ENCODE data around the gene CUBN. TPM values are rescaled to one million over a fixed set of nuclear protein-coding genes. Genes with fewer than 3 reads are reported as not detected.

The CUBN gene
- total RNA-seq, 2 experiments from 2014 or later, result 0.25 to 0.43 TPM

DNA sequence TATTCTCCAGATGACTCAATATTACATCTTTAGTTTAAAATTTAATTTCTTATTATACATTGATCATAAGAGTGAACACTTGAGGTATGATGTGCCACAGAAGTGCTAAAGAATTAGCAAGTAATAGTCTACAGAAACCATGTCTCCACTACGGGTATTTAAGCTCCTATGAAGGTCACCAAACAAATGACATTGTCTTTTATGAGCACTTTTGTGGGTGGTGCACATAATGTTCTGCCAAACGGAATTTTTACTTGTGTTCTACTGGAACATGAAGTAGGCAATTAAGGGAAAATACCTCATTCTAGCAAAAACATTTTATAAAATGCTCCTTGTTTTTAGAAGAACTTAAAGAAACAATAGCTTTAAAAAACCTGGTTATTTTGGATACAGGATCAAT lies 27.4 kb upstream of the CUBN start:
- ATAC-seq (no peak), DNase-seq (no peak)
- intact Hi-C loops (cut with DNase I, micrococcal nuclease), result no loop called here
- no peaks in the 10 kb centered on the region for H3K27me3 Mint-ChIP-seq
- no peak overlapping the region for H3K27ac Mint-ChIP-seq
- peaks cover 7% of the 10 kb centered on the region for H3K36me3 Mint-ChIP-seq (ENCODE audit: low read depth)
- no peaks in the 10 kb centered on the region for H3K9me3 Mint-ChIP-seq (ENCODE audit: low read depth)
- peaks cover 2% of the 10 kb centered on the region for H3K4me1 Mint-ChIP-seq
- CTCF ChIA-PET, result interaction anchor here (0.5 kb wide), 1 partner anchor 42 kb away, joined by 4 read pairs; no protein-coding TSS in a partner anchor
- POLR2A ChIA-PET, result no interaction called here
- H3K4me3 Mint-ChIP-seq, result no peak overlapping the region

DNA sequence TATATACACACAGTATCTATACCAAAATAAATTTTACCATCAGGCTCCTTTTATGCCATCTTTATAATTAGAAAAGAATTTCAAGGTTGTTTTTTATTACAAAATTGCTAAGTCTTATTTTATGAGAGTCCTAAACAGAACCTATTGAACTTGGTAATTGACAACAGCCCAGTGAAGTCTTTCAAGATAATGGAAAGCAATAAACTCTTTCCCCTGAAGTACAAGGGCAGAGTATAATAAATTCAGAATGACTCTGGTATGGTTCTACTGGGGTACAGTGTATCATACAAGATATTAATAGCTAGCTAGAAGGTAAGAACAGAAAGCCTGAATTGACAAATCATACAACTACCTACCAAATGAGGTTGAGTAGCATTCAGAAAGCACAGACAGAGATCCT lies 26.2 kb upstream of the CUBN start:
- ATAC-seq (no peak), DNase-seq (no peak)
- peaks cover 5% of the 10 kb centered on the region for H3K36me3 Mint-ChIP-seq (ENCODE audit: low read depth)
- ChIA-PET POLR2A (no interaction called here), CTCF (no interaction called here)
- H3K4me3 Mint-ChIP-seq, result no peak overlapping the region
- H3K27me3 Mint-ChIP-seq, result no peaks in the 10 kb centered on the region
- intact Hi-C loops (cut with DNase I, micrococcal nuclease), result no loop called here
- no peak overlapping the region for H3K27ac Mint-ChIP-seq
- no peaks in the 10 kb centered on the region for H3K9me3 Mint-ChIP-seq (ENCODE audit: low read depth)
- H3K4me1 Mint-ChIP-seq, result peaks cover 1% of the 10 kb centered on the region

DNA sequence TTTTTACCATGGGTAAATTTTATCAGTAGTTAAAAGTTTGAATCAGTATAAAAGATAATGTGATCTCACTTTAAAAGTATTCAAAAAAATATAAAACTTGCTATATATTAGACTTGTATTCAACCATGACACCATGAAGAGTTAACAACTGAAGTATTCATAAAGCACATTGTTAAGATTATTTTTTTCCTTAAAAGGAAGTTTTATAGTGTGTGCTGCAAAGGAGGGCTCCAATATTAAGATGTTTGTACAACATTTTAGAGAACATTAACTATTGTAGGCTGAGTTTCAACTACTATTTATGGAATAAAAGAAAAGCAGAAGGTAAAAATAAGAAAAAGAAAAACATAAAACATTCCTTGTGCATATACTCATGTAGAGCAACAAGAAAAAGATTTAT lies 24.5 kb upstream of the CUBN start:
- Mint-ChIP-seq H3K27ac (no peak overlapping the region), H3K36me3 (ENCODE audit: low read depth) (peaks cover 5% of the 10 kb centered on the region), H3K27me3 (no peaks in the 10 kb centered on the region), H3K4me1 (no peaks in the 10 kb centered on the region), H3K9me3 (ENCODE audit: low read depth) (no peaks in the 10 kb centered on the region), H3K4me3 (no peak overlapping the region)
- intact Hi-C loops (cut with DNase I, micrococcal nuclease), result no loop called here
- ATAC-seq, result no peak
- DNase-seq, result no peak
- POLR2A ChIA-PET, result no interaction called here
- CTCF ChIA-PET, result no interaction called here

DNA sequence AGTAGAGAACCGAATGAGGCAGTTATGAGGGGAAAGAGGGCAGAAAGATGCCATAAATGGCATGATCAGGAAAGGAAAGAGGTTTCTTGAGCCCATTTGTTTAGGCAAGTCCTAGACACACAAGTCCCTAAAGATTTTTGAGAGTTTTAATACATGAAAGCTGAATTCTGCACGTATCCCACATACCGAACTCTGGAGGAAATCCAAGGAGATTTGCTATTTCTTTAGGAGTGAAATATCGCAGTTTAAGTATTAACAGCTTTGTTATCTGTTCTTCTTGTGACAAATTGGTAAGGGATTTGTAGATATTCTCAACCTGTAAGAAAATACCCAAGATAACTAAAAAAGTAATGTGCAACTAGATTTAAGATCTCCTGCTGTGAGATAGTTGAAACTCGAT lies 23.7 kb upstream of the CUBN start:
- H3K4me3 Mint-ChIP-seq, result no peak overlapping the region
- H3K27me3 Mint-ChIP-seq, result no peaks in the 10 kb centered on the region
- intact Hi-C loops (cut with DNase I, micrococcal nuclease), result no loop called here
- no peak for DNase-seq
- no peak overlapping the region for H3K27ac Mint-ChIP-seq
- ChIA-PET POLR2A (no interaction called here), CTCF (interaction anchor here (0.7 to 0.9 kb wide), 2 partner anchors 21 to 476 kb away, joined by 3 to 4 read pairs; no protein-coding TSS in a partner anchor)
- peaks cover 5% of the 10 kb centered on the region for H3K36me3 Mint-ChIP-seq (ENCODE audit: low read depth)
- H3K4me1 Mint-ChIP-seq, result no peaks in the 10 kb centered on the region
- no peaks in the 10 kb centered on the region for H3K9me3 Mint-ChIP-seq (ENCODE audit: low read depth)
- ATAC-seq, result no peak

DNA sequence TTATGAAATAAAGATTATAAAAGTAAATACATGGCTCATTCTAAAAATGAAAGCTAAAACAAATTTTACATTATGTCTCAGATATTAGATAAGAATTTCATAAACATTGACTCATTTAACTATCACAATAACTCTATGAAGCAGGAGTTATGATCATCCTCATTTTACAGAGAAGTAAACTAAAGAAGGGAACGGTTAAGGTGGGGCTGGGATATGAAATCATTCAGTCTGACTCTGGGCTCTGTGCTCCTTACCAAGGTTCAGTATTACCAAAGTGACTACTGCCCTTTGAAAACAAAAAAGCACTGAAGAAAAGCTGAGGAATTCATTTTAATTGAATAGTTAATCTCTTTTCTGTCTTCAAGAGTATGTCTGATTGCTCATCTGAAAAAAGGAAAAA lies 22.1 kb upstream of the CUBN start:
- Mint-ChIP-seq H3K4me3 (no peak overlapping the region), H3K27me3 (no peaks in the 10 kb centered on the region), H3K9me3 (ENCODE audit: low read depth) (no peaks in the 10 kb centered on the region), H3K36me3 (ENCODE audit: low read depth) (peaks cover 5% of the 10 kb centered on the region), H3K4me1 (no peaks in the 10 kb centered on the region), H3K27ac (no peak overlapping the region)
- ATAC-seq (no peak), DNase-seq (no peak)
- intact Hi-C loops (cut with DNase I, micrococcal nuclease), result no loop called here
- ChIA-PET POLR2A (no interaction called here), CTCF (interaction anchor here (0.9 to 1.5 kb wide), 2 partner anchors 14 to 15 kb away, joined by 3 to 4 read pairs; no protein-coding TSS in a partner anchor)

DNA sequence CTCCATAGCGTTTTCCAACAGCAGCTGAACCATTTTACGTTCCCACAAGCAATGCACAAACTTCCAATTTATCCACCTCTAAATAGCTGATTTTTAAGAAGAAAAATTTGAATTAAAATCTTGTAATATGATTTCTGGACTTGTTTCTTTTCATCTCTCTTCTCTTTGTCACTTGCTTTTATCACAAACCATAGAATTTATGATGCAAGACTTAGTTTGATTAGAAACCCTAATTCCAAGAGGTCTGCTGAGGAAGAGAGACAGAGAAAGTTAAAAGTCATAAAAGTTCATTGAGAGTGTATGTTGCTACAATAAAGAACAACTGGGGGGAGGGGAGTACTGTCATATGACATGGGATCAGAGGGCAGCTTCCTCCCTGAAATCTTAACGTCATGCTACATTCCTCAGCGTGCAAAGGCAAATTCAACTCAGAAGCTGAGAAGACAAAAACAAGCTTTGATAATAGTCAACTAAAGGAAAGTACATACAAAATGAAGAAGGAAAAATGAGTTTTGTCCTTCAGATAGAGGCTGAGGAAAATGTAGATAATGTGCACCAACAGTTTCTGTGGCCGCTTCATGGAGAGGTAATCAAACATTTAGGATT lies 18.4 kb upstream of the CUBN start:
- H3K9me3 Mint-ChIP-seq (ENCODE audit: low read depth), result no peaks in the 10 kb centered on the region
- DNase-seq (no peak), ATAC-seq (no peak)
- peaks cover 23% of the 10 kb centered on the region for H3K4me1 Mint-ChIP-seq
- H3K27ac Mint-ChIP-seq, result no peak overlapping the region
- H3K27me3 Mint-ChIP-seq, result no peaks in the 10 kb centered on the region
- no peak overlapping the region for H3K4me3 Mint-ChIP-seq
- POLR2A ChIA-PET, result interaction anchor here (0.6 kb wide), 1 partner anchor 76 kb away, joined by 4 read pairs; no protein-coding TSS in a partner anchor
- intact Hi-C loops (cut with DNase I, micrococcal nuclease), result no loop called here
- H3K36me3 Mint-ChIP-seq (ENCODE audit: low read depth), result peaks cover 3% of the 10 kb centered on the region
- CTCF ChIA-PET, result no interaction called here

DNA sequence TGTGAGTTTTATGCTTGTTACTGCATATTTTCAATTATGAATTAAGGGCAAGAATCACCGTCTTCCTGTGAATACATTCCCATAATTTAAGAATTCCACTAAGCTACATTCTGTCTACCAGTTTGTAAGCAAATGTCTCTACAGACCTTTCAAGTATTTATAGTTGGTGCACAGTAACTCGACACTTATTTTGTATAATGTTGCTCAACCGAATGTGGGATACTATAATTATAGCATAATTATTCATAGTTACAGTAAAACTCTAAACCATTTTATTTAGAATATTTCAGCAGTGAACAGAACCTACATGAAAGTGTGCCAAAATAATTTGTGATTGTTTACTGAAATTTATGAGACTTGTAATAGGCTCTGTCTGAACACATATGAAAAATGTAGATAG lies 17.3 kb upstream of the CUBN start:
- ATAC-seq (no peak), DNase-seq (no peak)
- Mint-ChIP-seq H3K27me3 (no peaks in the 10 kb centered on the region), H3K4me1 (peaks cover 25% of the 10 kb centered on the region), H3K27ac (no peak overlapping the region), H3K9me3 (ENCODE audit: low read depth) (no peaks in the 10 kb centered on the region), H3K4me3 (no peak overlapping the region), H3K36me3 (ENCODE audit: low read depth) (no peaks in the 10 kb centered on the region)
- ChIA-PET POLR2A (no interaction called here), CTCF (no interaction called here)
- intact Hi-C loops (cut with DNase I, micrococcal nuclease), result no loop called here

DNA sequence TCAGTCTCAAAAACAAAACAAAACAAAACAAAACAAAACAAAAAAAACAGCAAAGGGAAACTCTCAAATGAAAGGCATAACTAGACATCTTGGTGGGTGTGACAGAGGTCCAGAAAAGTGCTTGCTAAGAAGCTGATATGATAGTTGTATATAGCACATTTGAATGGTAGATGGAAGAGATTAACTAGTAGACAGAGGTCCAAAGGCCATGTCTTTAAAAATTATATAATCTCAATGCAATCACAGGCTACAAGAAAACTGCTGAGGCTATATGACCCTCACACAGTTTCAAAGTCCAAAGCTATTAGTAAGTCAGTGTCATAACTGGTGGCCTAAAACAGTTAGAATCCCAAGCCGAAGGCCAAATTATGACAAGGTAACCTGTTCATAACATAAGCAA lies 15.6 kb upstream of the CUBN start:
- Mint-ChIP-seq H3K9me3 (ENCODE audit: low read depth) (no peaks in the 10 kb centered on the region), H3K27me3 (no peaks in the 10 kb centered on the region), H3K36me3 (ENCODE audit: low read depth) (peaks cover 2% of the 10 kb centered on the region), H3K27ac (peak overlapping the region; percentile 51), H3K4me1 (peaks cover 31% of the 10 kb centered on the region), H3K4me3 (no peak overlapping the region)
- DNase-seq (no peak), ATAC-seq (no peak)
- ChIA-PET POLR2A (interaction anchor here (0.9 kb wide), 1 partner anchor 61 kb away, joined by 4 read pairs; no protein-coding TSS in a partner anchor), CTCF (interaction anchor here (0.6 to 1.4 kb wide), 7 partner anchors 14 to 328 kb away, joined by 3 to 5 read pairs (median 3); partner anchors contain the start of gene RSU1)
- intact Hi-C loops (cut with DNase I, micrococcal nuclease), result loop anchor here in 1 of 2 experiments (1.0 to 2.0 kb wide), 3 partner anchors 56 to 254 kb away; partner anchors contain the start of gene TRDMT1

DNA sequence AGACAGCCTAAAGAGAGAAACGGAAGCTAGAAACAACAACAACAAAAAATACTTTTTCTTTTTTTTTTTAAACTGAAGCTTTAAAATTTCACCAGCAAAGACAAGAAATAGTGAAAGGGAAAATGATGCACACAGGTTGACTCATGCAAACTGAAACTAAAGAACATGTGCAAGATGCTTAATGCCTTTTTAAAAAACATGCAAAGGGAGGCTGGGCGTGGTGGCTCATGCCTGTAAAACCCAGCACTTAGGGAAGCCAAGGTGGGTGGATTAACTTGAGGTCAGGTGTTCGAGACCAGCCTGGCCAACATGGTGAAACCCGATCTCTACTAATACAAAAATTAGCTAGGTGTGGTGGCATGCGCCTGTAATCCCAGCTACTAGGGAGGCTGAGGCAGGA lies 15.1 kb upstream of the CUBN start:
- no peaks in the 10 kb centered on the region for H3K9me3 Mint-ChIP-seq (ENCODE audit: low read depth)
- H3K27me3 Mint-ChIP-seq, result no peaks in the 10 kb centered on the region
- intact Hi-C loops (cut with DNase I, micrococcal nuclease), result loop anchor here (1.0 to 2.0 kb wide), 6 partner anchors 56 to 254 kb away; partner anchors contain the start of genes TRDMT1 (in 1 of the 2) and VIM (in 1 of the 2)
- DNase-seq (peak; percentile 80), ATAC-seq (peak; percentile 96)
- ChIA-PET CTCF (interaction anchor here (0.7 to 1.4 kb wide), 8 partner anchors 14 to 327 kb away, joined by 3 to 6 read pairs (median 4); partner anchors contain the start of gene RSU1), POLR2A (interaction anchor here (0.7 to 0.9 kb wide), 3 partner anchors 61 to 328 kb away, joined by 3 to 4 read pairs (median 3); partner anchors contain the start of gene RSU1)
- H3K4me1 Mint-ChIP-seq, result peaks cover 31% of the 10 kb centered on the region
- peaks cover 2% of the 10 kb centered on the region for H3K36me3 Mint-ChIP-seq (ENCODE audit: low read depth)
- peak overlapping the region; percentile 51 for H3K27ac Mint-ChIP-seq
- H3K4me3 Mint-ChIP-seq, result no peak overlapping the region

DNA sequence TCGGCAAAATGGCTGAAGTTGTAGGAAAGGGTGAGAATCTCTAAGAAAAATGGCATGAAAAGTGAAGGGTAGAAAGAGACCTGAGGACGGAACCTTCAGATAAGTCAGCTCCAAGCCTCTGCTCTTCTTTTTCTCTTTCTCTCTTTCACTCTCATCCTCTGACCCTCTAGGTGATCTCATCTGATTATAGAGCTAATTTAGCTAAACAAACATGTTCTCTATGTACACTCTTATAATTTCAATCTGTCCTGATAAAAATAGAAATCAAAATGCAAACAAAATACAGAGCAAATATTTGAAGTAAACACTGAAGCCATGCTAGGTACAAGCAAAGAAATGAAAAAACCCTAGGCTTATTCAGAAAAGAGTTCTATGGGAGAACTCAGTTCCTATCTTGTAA lies 14.4 kb upstream of the CUBN start:
- no peaks in the 10 kb centered on the region for H3K27me3 Mint-ChIP-seq
- intact Hi-C loops (cut with DNase I, micrococcal nuclease), result loop anchor here (1.0 to 2.0 kb wide), 5 partner anchors 57 to 253 kb away; partner anchors contain the start of genes TRDMT1 (in 1 of the 2) and VIM (in 1 of the 2)
- no peak overlapping the region for H3K4me3 Mint-ChIP-seq
- no peaks in the 10 kb centered on the region for H3K9me3 Mint-ChIP-seq (ENCODE audit: low read depth)
- POLR2A ChIA-PET, result interaction anchor here (0.7 to 0.9 kb wide), 3 partner anchors 62 to 327 kb away, joined by 3 to 4 read pairs (median 3); partner anchors contain the start of gene RSU1
- CTCF ChIA-PET, result interaction anchor here (0.7 to 1.4 kb wide), 9 partner anchors 15 to 327 kb away, joined by 3 to 6 read pairs (median 4); partner anchors contain the start of gene RSU1
- DNase-seq (no peak), ATAC-seq (no peak)
- peaks cover 2% of the 10 kb centered on the region for H3K36me3 Mint-ChIP-seq (ENCODE audit: low read depth)
- peaks cover 31% of the 10 kb centered on the region for H3K4me1 Mint-ChIP-seq
- H3K27ac Mint-ChIP-seq, result peak overlapping the region; percentile 64

DNA sequence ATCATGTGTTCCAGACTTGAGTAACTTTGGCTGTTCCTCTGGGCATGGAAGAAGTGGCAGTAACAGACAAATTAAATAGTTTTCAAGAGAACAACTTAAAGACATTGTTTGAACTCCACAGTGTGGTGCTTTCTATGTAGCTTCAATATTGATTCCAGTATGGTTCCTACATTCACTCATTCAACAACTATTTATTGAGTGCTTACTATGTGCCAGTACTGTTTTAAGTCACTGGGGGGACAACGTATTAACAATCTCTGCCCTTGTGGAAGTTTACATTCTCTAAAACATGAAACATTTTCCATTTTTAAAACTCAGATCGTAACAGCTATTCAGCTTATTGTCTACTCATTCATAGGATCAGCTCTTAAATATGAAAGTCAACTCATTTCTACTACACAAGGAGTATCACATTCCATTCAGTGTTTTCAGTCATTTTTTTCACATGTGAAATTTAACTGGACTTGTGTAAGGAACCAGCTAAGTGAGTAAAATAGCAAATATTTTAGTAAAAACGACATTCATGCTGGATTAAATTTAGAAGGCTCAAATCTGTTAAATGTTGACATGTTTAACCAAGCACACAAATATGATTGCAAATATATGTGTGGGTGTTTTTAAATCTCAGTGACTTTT lies 13.6 kb upstream of the CUBN start:
- peaks cover 31% of the 10 kb centered on the region for H3K4me1 Mint-ChIP-seq
- H3K4me3 Mint-ChIP-seq, result no peak overlapping the region
- H3K27me3 Mint-ChIP-seq, result no peaks in the 10 kb centered on the region
- no peak overlapping the region for H3K27ac Mint-ChIP-seq
- H3K9me3 Mint-ChIP-seq (ENCODE audit: low read depth), result no peaks in the 10 kb centered on the region
- DNase-seq, result no peak
- no peak for ATAC-seq
- CTCF ChIA-PET, result interaction anchor here (0.8 to 1.2 kb wide), 2 partner anchors 19 to 76 kb away, joined by 3 read pairs; no protein-coding TSS in a partner anchor
- POLR2A ChIA-PET, result interaction anchor here (0.6 kb wide), 1 partner anchor 382 kb away, joined by 3 read pairs; no protein-coding TSS in a partner anchor
- intact Hi-C loops (cut with DNase I, micrococcal nuclease), result no loop called here
- peaks cover 2% of the 10 kb centered on the region for H3K36me3 Mint-ChIP-seq (ENCODE audit: low read depth)
